Memory B cell (primary cell): ENCODE data around the gene CYS1.

Experiments used
- ATAC-seq: fragments of 150-1000 bp; cut with Tn5 transposase; 2 replicates; pipeline ENCODE4 v1.10.0; 2021; ENCODE audit warnings: low read depth, mild to moderate bottlenecking, moderate library complexity
- DNase-seq, 2 donors: peaks; one replicate each; pipeline ENCODE4 v3.0.0; 2022; ENCODE audit warnings: low spot score in 2 of 2
- H3K27ac Mint-ChIP-seq: one replicate; pipeline ENCODE4 v1.8.0; 2022; ENCODE audit warnings: mild to moderate bottlenecking, moderate library complexity, mixed read lengths
- H3K27me3 Mint-ChIP-seq: one replicate; pipeline ENCODE4 v1.8.0; 2022; ENCODE audit warnings: mixed read lengths
- H3K36me3 Mint-ChIP-seq: one replicate; pipeline ENCODE4 v1.8.0; 2022; ENCODE audit warnings: mild to moderate bottlenecking, mixed read lengths
- H3K4me1 Mint-ChIP-seq: one replicate; pipeline ENCODE4 v1.8.0; 2022; ENCODE audit warnings: mixed read lengths
- H3K4me3 Mint-ChIP-seq: one replicate; pipeline ENCODE4 v1.8.0; 2022; ENCODE audit warnings: mild to moderate bottlenecking, moderate library complexity, mixed read lengths
- H3K9me3 Mint-ChIP-seq: one replicate; pipeline ENCODE4 v1.8.0; 2022; ENCODE audit warnings: mixed read lengths

CYS1 gene

DNA sequence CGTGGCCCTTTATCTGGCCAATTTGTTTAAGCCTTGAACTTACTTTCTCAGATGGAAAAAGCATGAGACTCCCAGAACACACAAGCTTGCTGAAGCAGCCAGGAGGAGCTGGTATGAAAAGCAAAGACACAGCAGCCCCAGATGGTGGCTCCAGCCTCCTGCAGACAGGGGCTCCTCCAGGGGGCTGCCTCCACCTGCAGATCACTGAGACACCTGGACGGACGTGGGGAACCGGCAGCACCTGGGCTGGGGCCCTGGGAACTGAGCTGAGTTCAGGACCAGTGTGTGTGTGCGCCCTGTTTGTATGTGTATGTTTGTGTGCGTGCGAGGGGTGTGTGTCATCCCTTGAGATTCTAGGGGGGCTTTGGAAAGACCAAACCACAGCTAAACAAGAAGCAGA lies 8.6 kb downstream of the CYS1 start:
- H3K9me3 Mint-ChIP-seq: peaks cover 4% of the 10 kb centered on the region
- H3K4me1 Mint-ChIP-seq: peaks cover 5% of the 10 kb centered on the region
- no peak for ATAC-seq
- H3K36me3 Mint-ChIP-seq: peaks cover 2% of the 10 kb centered on the region
- H3K27ac Mint-ChIP-seq: no peak overlapping the region
- H3K4me3 Mint-ChIP-seq: no peak overlapping the region
- H3K27me3 Mint-ChIP-seq: peaks cover 15% of the 10 kb centered on the region
- no peak for DNase-seq

GRCh38 chr2:10071176-10071575 lies 9.0 kb downstream of the CYS1 start:
- Mint-ChIP-seq H3K4me3 (no peak overlapping the region), H3K36me3 (peaks cover 2% of the 10 kb centered on the region), H3K27me3 (peaks cover 11% of the 10 kb centered on the region), H3K9me3 (peaks cover 4% of the 10 kb centered on the region), H3K27ac (no peak overlapping the region), H3K4me1 (peaks cover 5% of the 10 kb centered on the region)
- ATAC-seq (no peak), DNase-seq (no peak)

GRCh38 chr2:10067881-10068280 lies 12.3 kb downstream of the CYS1 start:
- no peak for ATAC-seq
- Mint-ChIP-seq H3K4me3 (no peak overlapping the region), H3K27me3 (peaks cover 3% of the 10 kb centered on the region), H3K9me3 (peaks cover 4% of the 10 kb centered on the region), H3K36me3 (peaks cover 2% of the 10 kb centered on the region), H3K4me1 (peaks cover 5% of the 10 kb centered on the region), H3K27ac (no peak overlapping the region)
- no peak for DNase-seq

GRCh38 chr2:10067330-10067729 lies 12.9 kb downstream of the CYS1 start:
- H3K36me3 Mint-ChIP-seq: peaks cover 2% of the 10 kb centered on the region
- peaks cover under 1% of the 10 kb centered on the region for H3K4me1 Mint-ChIP-seq
- peaks cover 4% of the 10 kb centered on the region for H3K9me3 Mint-ChIP-seq
- no peak for ATAC-seq
- no peaks in the 10 kb centered on the region for H3K27me3 Mint-ChIP-seq
- no peak for DNase-seq
- no peak overlapping the region for H3K4me3 Mint-ChIP-seq
- H3K27ac Mint-ChIP-seq: no peak overlapping the region

DNA sequence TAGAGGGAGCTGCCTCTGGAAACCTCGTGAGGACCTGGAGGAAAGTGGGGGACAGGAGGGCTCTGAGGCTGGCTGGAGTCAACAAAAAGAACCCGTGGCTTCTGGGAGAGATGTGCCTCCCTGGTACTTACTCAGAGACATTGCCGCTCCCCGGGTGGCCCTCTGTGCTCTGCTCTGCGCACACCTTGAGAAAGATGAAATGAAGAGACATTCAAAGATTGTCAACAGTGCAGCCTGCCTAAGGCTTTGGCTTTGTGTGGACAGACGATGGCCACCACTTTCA lies 14.5 kb downstream of the CYS1 start:
- Mint-ChIP-seq H3K27me3 (no peaks in the 10 kb centered on the region), H3K27ac (no peak overlapping the region), H3K36me3 (peaks cover 2% of the 10 kb centered on the region), H3K9me3 (peaks cover 4% of the 10 kb centered on the region), H3K4me3 (no peak overlapping the region), H3K4me1 (no peaks in the 10 kb centered on the region)
- DNase-seq: no peak
- no peak for ATAC-seq

- H3K4me3 Mint-ChIP-seq: no peak overlapping the region
- H3K9me3 Mint-ChIP-seq: peaks cover 4% of the 10 kb centered on the region
- no peak for ATAC-seq
- H3K36me3 Mint-ChIP-seq: peaks cover 2% of the 10 kb centered on the region
- H3K27ac Mint-ChIP-seq: no peak overlapping the region
- no peak for DNase-seq
- no peaks in the 10 kb centered on the region for H3K27me3 Mint-ChIP-seq
- H3K4me1 Mint-ChIP-seq: no peaks in the 10 kb centered on the region
Observed at GRCh38 chr2:10064932-10065772, 15.1 kb downstream of the CYS1 start.

DNA sequence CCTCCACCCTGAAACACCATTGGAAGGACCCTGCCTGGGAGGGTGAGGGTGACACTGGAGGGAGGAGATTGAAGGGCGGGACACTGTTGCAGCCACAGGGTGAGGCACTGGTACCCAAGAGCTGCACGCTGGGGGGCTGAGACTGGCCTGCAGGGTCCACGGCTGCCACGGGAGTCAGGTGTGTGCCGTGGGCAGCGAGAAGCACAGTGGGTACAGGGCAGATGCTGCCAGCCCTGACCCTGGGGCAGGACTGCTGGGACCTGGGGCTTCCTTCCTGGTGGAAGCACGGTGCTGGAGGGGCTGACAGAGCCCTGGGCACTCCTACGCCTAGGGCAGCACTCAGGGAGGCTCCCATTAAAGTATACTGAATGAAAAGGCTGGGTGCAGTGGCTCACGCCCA lies 16.6 kb downstream of the CYS1 start:
- DNase-seq (no peak), ATAC-seq (no peak)
- Mint-ChIP-seq H3K27me3 (no peaks in the 10 kb centered on the region), H3K27ac (no peak overlapping the region), H3K9me3 (peaks cover 4% of the 10 kb centered on the region), H3K36me3 (peaks cover 2% of the 10 kb centered on the region), H3K4me1 (no peaks in the 10 kb centered on the region), H3K4me3 (no peak overlapping the region)

GRCh38 chr2:10062931-10063365 lies 17.3 kb downstream of the CYS1 start:
- no peak overlapping the region for H3K4me3 Mint-ChIP-seq
- ATAC-seq (no peak), DNase-seq (no peak)
- H3K27me3 Mint-ChIP-seq: no peaks in the 10 kb centered on the region
- H3K9me3 Mint-ChIP-seq: peaks cover 1% of the 10 kb centered on the region
- H3K36me3 Mint-ChIP-seq: peaks cover 2% of the 10 kb centered on the region
- H3K27ac Mint-ChIP-seq: no peak overlapping the region
- no peaks in the 10 kb centered on the region for H3K4me1 Mint-ChIP-seq

GRCh38 chr2:10061221-10061925 lies 18.8 kb downstream of the CYS1 start:
- no peaks in the 10 kb centered on the region for H3K4me1 Mint-ChIP-seq

GRCh38 chr2:10059552-10060335 lies 20.5 kb downstream of the CYS1 start:
- Mint-ChIP-seq H3K4me1 (no peaks in the 10 kb centered on the region), H3K27me3 (no peaks in the 10 kb centered on the region), H3K4me3 (no peak overlapping the region), H3K9me3 (no peaks in the 10 kb centered on the region), H3K36me3 (peaks cover 4% of the 10 kb centered on the region), H3K27ac (no peak overlapping the region)
- ATAC-seq (no peak), DNase-seq (no peak)

More at GRCh38 chr2:10061221-10061925, 18.8 kb downstream of the CYS1 start:
- Mint-ChIP-seq H3K36me3 (no peaks in the 10 kb centered on the region), H3K9me3 (no peaks in the 10 kb centered on the region), H3K27ac (no peak overlapping the region), H3K27me3 (no peaks in the 10 kb centered on the region), H3K4me3 (no peak overlapping the region)
- DNase-seq (no peak), ATAC-seq (no peak)

DNA sequence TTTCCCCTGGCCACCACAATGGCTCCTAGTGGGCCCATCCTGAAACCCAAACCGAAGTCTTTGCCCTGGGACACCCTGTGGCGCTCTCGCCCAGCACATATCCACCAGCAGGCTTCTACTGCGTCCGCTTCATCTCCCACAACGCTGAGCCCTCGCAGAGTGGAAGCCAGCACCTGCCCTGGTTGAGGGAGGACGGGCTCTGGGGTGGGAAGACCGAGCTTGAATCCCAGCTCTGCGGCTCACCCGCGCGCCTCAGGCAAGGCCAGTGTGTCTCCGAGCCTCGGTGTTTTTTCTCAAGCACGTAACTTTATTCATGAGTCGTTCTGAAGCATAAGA lies 21.2 kb downstream of the CYS1 start:
- ATAC-seq (no peak), DNase-seq (no peak)
- Mint-ChIP-seq H3K4me3 (no peak overlapping the region), H3K27me3 (no peaks in the 10 kb centered on the region), H3K9me3 (no peaks in the 10 kb centered on the region), H3K27ac (no peak overlapping the region), H3K36me3 (peaks cover 6% of the 10 kb centered on the region), H3K4me1 (no peaks in the 10 kb centered on the region)

GRCh38 chr2:10058251-10059015 lies 21.8 kb downstream of the CYS1 start:
- no peak overlapping the region for H3K4me3 Mint-ChIP-seq
- H3K27me3 Mint-ChIP-seq: no peaks in the 10 kb centered on the region
- no peak for ATAC-seq
- H3K9me3 Mint-ChIP-seq: no peaks in the 10 kb centered on the region
- peaks cover 10% of the 10 kb centered on the region for H3K36me3 Mint-ChIP-seq
- no peaks in the 10 kb centered on the region for H3K4me1 Mint-ChIP-seq
- no peak overlapping the region for H3K27ac Mint-ChIP-seq
- no peak for DNase-seq

- Mint-ChIP-seq H3K27me3 (no peaks in the 10 kb centered on the region), H3K9me3 (no peaks in the 10 kb centered on the region), H3K4me1 (no peaks in the 10 kb centered on the region), H3K36me3 (peaks cover 10% of the 10 kb centered on the region), H3K27ac (no peak overlapping the region), H3K4me3 (no peak overlapping the region)
- no peak for DNase-seq
- ATAC-seq: peak; percentile 22
Observed at GRCh38 chr2:10057231-10058107, 22.7 kb downstream of the CYS1 start.
